GM19240 (cell line): Measurements from ENCODE around the gene MEF2D.

Source experiments
- DNase-seq: peaks from one replicate; pipeline ENCODE4 v3.0.0; 2011; ENCODE audit warnings: low spot score; ENCODE audit not compliant: insufficient read length

Gene MEF2D

DNA sequence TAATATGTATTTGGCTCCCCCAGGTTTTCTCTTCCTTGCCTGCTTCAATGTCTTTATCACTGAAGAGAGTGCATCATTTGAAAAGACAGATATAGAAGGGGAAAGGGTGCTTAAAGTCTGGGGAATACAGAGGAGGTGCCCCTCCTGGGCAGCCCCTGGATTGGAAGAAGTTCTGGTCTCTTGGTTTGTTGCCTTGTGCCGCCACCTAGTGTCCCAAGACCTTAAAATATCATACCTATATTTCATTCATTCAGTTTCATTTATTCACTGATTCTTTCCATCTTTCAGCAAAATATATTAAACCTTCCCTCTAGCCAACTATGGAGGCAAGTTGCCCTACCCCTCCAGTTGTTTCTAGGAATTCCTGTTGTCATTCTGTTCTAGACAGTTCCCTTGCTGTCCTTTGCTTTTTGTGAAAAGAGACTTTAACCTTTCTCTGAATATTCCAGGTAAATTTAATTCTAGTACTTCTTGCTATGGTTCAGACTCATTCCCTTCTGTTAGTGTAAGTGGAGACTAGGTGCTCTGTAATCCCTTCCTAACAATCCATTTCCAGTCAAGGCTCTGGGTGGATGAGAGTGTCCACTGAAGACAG lies 56.1 kb downstream of the MEF2D start:
- DNase-seq = no peak

DNA sequence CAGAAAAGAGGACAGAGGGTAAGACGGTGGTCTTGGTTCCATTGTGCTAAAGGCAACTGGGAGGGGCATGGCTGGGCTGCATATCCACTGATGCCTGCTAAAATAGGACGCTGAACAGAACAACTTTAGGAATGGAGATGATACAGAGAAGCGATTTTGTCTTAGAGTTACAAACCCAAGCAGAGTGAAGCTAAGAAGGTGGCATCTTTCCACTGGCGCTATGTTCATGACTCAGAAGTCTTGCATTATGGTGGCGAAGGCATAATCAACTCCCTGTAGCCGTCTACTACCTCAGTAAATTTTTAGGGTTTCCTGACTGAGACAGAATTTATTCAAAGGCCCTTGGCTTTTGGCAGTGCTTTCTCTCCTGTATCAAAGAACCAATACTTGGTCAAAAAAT lies 57.3 kb downstream of the MEF2D start:
- no peak for DNase-seq

- DNase-seq = no peak
Measured at GRCh38 chr1:156440654-156441437, 59.7 kb downstream of the MEF2D start.

DNA sequence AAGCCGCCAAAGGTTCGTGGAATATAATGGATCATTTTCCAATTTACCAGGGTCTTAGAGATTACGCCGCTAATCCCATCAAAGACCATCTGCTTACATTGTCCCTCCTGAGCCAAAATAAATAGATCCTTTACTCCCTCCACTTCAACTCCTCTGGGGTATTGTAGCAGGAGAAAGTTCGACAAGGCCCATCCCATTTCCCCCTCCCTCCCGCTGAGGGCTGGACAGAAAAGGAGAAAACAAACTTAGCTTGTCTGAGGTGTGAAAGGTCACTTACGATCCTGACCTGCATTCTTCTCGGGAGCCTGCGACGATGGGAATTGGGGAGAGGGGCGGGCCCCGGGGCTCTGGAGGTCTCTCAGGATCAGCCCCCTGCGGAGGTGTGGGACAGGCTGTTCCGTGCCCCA lies 60.8 kb downstream of the MEF2D start:
- no peak for DNase-seq

- DNase-seq = no peak
Measured at GRCh38 chr1:156439036-156439776, 61.4 kb downstream of the MEF2D start.

- DNase-seq = no peak
Measured at GRCh38 chr1:156438278-156438987, 62.1 kb downstream of the MEF2D start.

GRCh38 chr1:156437037-156437867 lies 63.3 kb downstream of the MEF2D start:
- DNase-seq = no peak

DNA sequence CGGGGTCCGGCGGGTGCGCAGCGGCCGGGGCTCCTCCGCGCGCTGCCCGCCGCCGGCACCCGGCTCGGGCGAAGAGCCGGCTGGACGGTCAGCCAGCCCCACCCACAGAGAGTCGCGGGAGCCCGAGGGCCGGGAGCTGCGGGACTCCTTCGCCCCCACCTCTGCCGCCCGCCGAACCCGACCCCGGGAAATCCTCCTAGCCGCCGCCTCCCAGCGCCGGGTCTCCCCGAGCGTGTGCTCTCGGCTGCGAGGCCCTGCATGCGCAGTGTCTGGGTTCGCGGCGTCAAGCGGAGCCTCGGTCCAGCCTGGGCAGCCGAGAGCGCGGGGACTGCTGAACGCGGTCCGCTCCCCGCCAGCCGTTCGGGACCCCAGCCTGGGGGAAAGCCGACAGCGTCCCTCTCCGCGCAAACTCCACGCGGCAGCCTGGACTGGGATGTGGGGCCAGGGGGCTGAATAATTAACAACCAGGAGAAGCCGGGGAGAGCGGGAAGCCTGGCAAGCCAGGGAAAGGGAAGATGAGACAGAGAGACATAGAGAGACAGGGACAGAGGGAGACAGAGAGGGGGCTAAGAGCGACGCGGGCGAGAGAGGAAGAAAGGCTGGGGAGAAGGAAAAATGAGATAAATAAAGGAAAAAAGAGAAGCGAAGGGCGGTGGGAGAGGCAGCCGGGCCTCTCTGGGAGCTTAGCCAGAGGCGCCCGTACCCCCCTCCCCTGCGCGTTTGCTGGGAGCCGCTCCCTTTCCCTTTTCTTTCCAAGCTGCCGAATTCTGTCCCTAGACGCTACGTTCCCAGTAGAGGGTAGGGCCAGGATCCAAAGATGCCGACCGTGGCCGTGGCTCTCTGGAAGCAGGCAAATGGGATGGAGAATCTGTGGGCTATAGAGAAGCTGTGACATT lies 64.2 kb downstream of the MEF2D start:
- no peak for DNase-seq

- DNase-seq = no peak
Measured at GRCh38 chr1:156435545-156436140, 64.9 kb downstream of the MEF2D start.

GRCh38 chr1:156434989-156435544 lies 65.5 kb downstream of the MEF2D start:
- DNase-seq = no peak

- DNase-seq = peak; percentile 74
Measured at GRCh38 chr1:156433602-156434001, 67.0 kb downstream of the MEF2D start.

DNA sequence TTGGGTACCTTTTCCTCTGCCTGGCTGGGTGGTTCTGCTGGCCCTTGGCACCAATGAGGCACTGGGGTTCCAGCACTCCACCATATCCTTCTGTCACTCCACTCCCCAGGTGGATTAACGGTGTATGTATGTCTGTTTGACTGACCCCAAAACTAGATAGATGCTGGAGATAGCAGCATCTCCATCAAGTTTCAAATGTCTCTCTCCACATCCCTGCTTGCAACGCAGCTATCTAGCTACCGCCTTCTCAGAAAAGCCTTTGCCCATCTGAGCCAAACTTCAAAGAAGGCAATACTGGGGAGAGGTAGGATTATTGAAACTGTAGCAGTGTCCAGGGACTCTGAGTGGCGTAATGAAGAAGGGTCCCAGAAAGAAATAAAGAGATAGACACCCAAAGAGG lies 67.5 kb downstream of the MEF2D start:
- no peak for DNase-seq

GRCh38 chr1:156432669-156433018 lies 67.9 kb downstream of the MEF2D start:
- no peak for DNase-seq

DNA sequence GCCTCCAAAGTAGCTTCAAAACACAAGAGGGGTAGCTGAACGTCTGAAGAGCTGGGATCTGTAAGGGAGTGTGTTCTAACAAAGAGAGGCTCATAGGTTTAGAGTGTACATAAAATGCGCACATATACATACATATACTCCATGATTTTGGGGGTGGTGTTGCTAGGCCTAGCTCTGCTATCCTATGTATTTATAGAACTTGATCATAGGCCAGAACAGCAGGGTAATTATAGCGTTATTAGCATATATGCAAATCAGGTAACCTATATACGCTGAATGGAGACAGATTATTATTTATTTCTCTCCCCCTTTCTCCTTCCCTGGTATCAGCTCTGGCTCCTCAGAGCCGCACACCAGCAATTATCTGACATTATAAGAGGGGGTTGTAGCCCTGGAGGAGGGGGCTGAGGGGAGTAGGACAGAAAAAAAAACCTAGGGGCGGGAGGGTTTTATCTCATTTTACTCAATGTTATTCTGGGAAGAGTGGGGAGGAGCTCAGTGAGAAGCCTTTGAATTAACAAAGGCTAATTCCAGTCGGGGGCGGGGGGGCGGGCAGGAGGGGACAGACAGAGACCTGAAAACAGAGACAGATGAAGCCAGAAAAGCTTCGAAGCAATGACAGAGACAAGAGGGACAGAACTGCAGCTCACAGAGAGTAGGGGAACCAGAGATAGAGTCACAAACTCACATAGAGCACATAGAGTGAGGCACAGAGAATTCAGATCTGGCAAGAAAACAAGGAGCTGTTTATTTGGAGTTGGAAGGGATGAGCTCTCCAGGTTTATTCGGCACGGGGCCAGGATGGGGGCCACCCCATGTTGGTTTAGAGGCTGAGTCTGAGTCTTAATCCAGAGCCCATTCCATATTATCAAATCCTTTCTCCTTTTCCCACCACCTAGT lies 68.6 kb downstream of the MEF2D start:
- DNase-seq = no peak

- DNase-seq = no peak
Measured at GRCh38 chr1:156431366-156431765, 69.2 kb downstream of the MEF2D start.

DNA sequence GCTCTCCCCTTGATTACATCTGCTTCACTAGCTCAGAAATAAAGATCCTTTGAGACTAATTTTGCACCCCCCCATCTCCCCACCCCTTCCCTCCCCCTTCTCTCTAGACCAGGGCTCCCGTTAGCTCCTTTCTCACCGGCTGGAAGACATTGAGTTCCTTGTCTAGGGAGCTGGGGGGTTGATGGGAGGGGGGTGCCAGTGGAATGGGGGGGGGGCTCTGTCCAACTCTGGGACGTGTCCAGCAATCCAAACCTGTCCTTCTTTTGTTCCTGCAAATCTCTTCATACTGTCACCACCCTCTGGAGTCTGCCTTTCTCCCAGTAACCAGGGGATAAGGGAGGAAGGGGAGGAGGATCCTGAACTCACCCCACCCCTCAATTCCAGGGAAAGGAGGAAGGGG lies 69.7 kb downstream of the MEF2D start:
- DNase-seq = no peak

GRCh38 chr1:156430303-156430702 lies 70.3 kb downstream of the MEF2D start:
- DNase-seq = no peak
